ENCODE results near the gene FGFR1OP2.

GRCh38 chr12:26995706-26996105 is 57.4 kb downstream of the FGFR1OP2 start:
- TF ChIP-seq EZH2 (IDR thresholded peaks at IDR 0.05) (no peak), POLR2AphosphoS5 (IDR thresholded peaks at IDR 0.05; ENCODE audit: borderline replicate concordance, low read depth, low read length) (no peak)

Data from SK-N-MC (cell line).